GM12878 (cell line): ENCODE data around the gene MMRN2. TPM values are rescaled to one million over a fixed set of nuclear protein-coding genes. Genes with fewer than 3 reads are reported as not detected.

ENCODE experiments used
- E2F4 ChIP-seq: IDR thresholded peaks from 2 replicates; pipeline ENCODE4 v1.6.1; 2012; ENCODE audit warnings: low read depth, low read length, improper control_type of control experiment
- ETV6 ChIP-seq, 2 experiments: fragments of 450-650 bp in 1 of 2; IDR thresholded peaks in 1 of 2; conservative IDR thresholded peaks in 1 of 2; 2 replicates each; pipeline ENCODE4 v1.6.1; 2014; ENCODE audit warnings: antibody characterized with exemption in 1 of 2, borderline replicate concordance in 1 of 2, low read depth in 1 of 2, mild to moderate bottlenecking in 1 of 2, moderate library complexity in 1 of 2
- FOS ChIP-seq: IDR thresholded peaks from 3 replicates; pipeline ENCODE4 v1.6.1; 2011; ENCODE audit warnings: borderline replicate concordance; ENCODE audit not compliant: insufficient read length; ENCODE audit errors: extremely low read depth
- FOXM1 ChIP-seq: IDR thresholded peaks from 2 replicates; pipeline ENCODE4 v1.6.1; 2012; ENCODE audit warnings: low read depth, mild to moderate bottlenecking, inconsistent platforms, low read length, moderate library complexity
- IRF3 ChIP-seq: fragments of 450-650 bp; IDR thresholded peaks from 2 replicates; pipeline ENCODE4 v1.6.1; 2014; ENCODE audit warnings: mild to moderate bottlenecking
- KLF5 ChIP-seq: fragments of 450-650 bp; IDR thresholded peaks from 2 replicates; pipeline ENCODE4 v1.6.1; 2014; ENCODE audit warnings: mild to moderate bottlenecking; ENCODE audit not compliant: partially characterized antibody
- MAX ChIP-seq: IDR thresholded peaks from 2 replicates; pipeline ENCODE4 v1.6.1; 2012; ENCODE audit warnings: low read depth, low read length, improper control_type of control experiment
- MEF2A ChIP-seq: IDR thresholded peaks from 2 replicates; pipeline ENCODE4 v1.6.1; 2011; ENCODE audit warnings: low read depth, mild to moderate bottlenecking, low read length, moderate library complexity; ENCODE audit not compliant: insufficient read depth
- MXI1 ChIP-seq: fragments of 150-350 bp; IDR thresholded peaks from 2 replicates; pipeline ENCODE4 v1.6.1; 2011; ENCODE audit warnings: low read depth, mild to moderate bottlenecking, inconsistent platforms, low read length, improper control_type of control experiment
- NBN ChIP-seq: fragments of 450-650 bp; IDR thresholded peaks from 2 replicates; pipeline ENCODE4 v1.6.1; 2016
- NFIC ChIP-seq: IDR thresholded peaks from 2 replicates; pipeline ENCODE4 v1.6.1; 2012; ENCODE audit warnings: low read depth, mild to moderate bottlenecking, inconsistent platforms, low read length, moderate library complexity
- NFXL1 ChIP-seq: fragments of 450-650 bp; IDR thresholded peaks from 2 replicates; pipeline ENCODE4 v1.6.1; 2017; ENCODE audit warnings: antibody characterized with exemption, mild to moderate bottlenecking, borderline replicate concordance
- NFYB ChIP-seq: IDR thresholded peaks from 2 replicates; pipeline ENCODE4 v1.6.1; 2011; ENCODE audit warnings: low read depth, mild to moderate bottlenecking, low read length, improper control_type of control experiment, moderate library complexity; ENCODE audit not compliant: insufficient read depth
- PBX3 ChIP-seq: IDR thresholded peaks from 2 replicates; pipeline ENCODE4 v1.6.1; 2011; ENCODE audit warnings: mild to moderate bottlenecking, low read depth, low read length, moderate library complexity; ENCODE audit not compliant: insufficient replicate concordance
- RAD51 ChIP-seq: fragments of 450-650 bp; IDR thresholded peaks from 2 replicates; pipeline ENCODE4 v1.6.1; 2016; ENCODE audit warnings: moderate library complexity, mild to moderate bottlenecking, inconsistent platforms
- RBBP5 ChIP-seq: fragments of 200-600 bp; sonication (generic); conservative IDR thresholded peaks from 2 replicates; pipeline ENCODE4 v1.6.1; 2016
- RFX5 ChIP-seq: IDR thresholded peaks from 2 replicates; pipeline ENCODE4 v1.6.1; 2011; ENCODE audit warnings: low read depth, low read length, improper control_type of control experiment
- SIX5 ChIP-seq: IDR thresholded peaks from 2 replicates; pipeline ENCODE4 v1.6.1; 2011; ENCODE audit warnings: mild to moderate bottlenecking, low read depth, low read length, moderate library complexity; ENCODE audit not compliant: severe bottlenecking
- SPI1 ChIP-seq: IDR thresholded peaks from 2 replicates; pipeline ENCODE4 v1.6.1; 2011; ENCODE audit warnings: low read depth, mild to moderate bottlenecking, low read length, moderate library complexity, borderline replicate concordance; ENCODE audit not compliant: insufficient read depth
- SUPT20H ChIP-seq: IDR thresholded peaks from 2 replicates; pipeline ENCODE4 v1.6.1; 2011; ENCODE audit warnings: low read depth, mild to moderate bottlenecking, low read length, moderate library complexity, borderline replicate concordance; ENCODE audit not compliant: control insufficient read depth
- ZBTB4 ChIP-seq: fragments of 450-650 bp; formaldehyde crosslinking; IDR thresholded peaks from 2 replicates; pipeline ENCODE4 v1.4.0; 2022; ENCODE audit warnings: mild to moderate bottlenecking, moderate library complexity
- ZNF207 ChIP-seq: fragments of 450-650 bp; IDR thresholded peaks from 2 replicates; pipeline ENCODE4 v1.6.1; 2014; ENCODE audit warnings: antibody characterized with exemption, mild to moderate bottlenecking, borderline replicate concordance
- ZSCAN29 ChIP-seq: fragments of 450-650 bp; IDR thresholded peaks from 2 replicates; pipeline ENCODE4 v1.6.1; 2017; ENCODE audit warnings: mild to moderate bottlenecking, moderate library complexity
- polyA plus RNA-seq, 11 experiments: library from polyadenylated mRNA; depleted of rRNA in 4 of 11; unstranded in 6 of 11; stranded (reverse) in 5 of 11; fragments of >200 nt; fragmentation: Nextera tagmentation in 4 of 11; fragmentation: Illumina TruSeq in 1 of 11; extraction: Ambion mirVana in 4 of 11; extraction: Trizol in 1 of 11; gene quantifications; 1 replicate in 1 of 11; 2 replicates in 10 of 11; pipeline versions ENCODE4 v1.2.1 to v1.2.3, GENCODE V29; 2011 to 2016; ENCODE audit warnings: inconsistent platforms in 2 of 11, missing spikeins in 2 of 11, low read depth in 1 of 11
- total RNA-seq, 4 experiments: library from RNA; depleted of rRNA in 3 of 4; stranded (reverse); fragments of >200 nt in 3 of 4; fragmentation: Illumina TruSeq in 1 of 4; extraction: Trizol in 1 of 4; gene quantifications; 2 replicates each; pipeline versions ENCODE4 v1.2.1 to v1.2.3, GENCODE V29; 2013 to 2021

MMRN2 gene
- total and polyA plus RNA-seq, 10 of the 15 experiments (the other 5 are each of a cell fraction or from before 2014, with no cell fraction given), result 0.09 to 1.0 (median 0.54) TPM; not detected in 3

GRCh38 chr10:86960003-86960862 lies 2.8 kb upstream of the MMRN2 start (continued):
- TF ChIP-seq FOXM1 (no peak), PBX3 (no peak), SUPT20H (no peak), SPI1 (no peak), ETV6 (conservative IDR thresholded peaks at IDR 0.05 in 1 of 2, IDR thresholded peaks at IDR 0.05 in 1 of 2; ENCODE audit: borderline replicate concordance in 1 of 2, low read depth in 1 of 2) (no peak), NBN (peak; percentile 55; the same call in 1 of the 2 replicates), MEF2A (no peak), ZBTB4 (no peak), IRF3 (no peak), RAD51 (no peak), RFX5 (no peak), NFIC (no peak), MAX (peak; percentile 67; the same call in 1 of the 2 replicates), KLF5 (no peak), E2F4 (no peak), SIX5 (no peak), RBBP5 (no peak), NFXL1 (no peak), ZSCAN29 (no peak), NFYB (no peak), FOS (no peak), ZNF207 (no peak), MXI1 (no peak)
